ENCODE results near the gene SOAT1.
"Not testable (repeated sequence)": the region's sequence is repeated elsewhere in the genome, so short reads cannot be mapped to it uniquely, and the experiment has no call there.

Gene SOAT1

GRCh38 chr1:179341943-179342547 lies 48.4 kb downstream of the SOAT1 start:
- intact Hi-C loops (cut with DNase I): no loop called here
- DNase-seq: no peak

DNA sequence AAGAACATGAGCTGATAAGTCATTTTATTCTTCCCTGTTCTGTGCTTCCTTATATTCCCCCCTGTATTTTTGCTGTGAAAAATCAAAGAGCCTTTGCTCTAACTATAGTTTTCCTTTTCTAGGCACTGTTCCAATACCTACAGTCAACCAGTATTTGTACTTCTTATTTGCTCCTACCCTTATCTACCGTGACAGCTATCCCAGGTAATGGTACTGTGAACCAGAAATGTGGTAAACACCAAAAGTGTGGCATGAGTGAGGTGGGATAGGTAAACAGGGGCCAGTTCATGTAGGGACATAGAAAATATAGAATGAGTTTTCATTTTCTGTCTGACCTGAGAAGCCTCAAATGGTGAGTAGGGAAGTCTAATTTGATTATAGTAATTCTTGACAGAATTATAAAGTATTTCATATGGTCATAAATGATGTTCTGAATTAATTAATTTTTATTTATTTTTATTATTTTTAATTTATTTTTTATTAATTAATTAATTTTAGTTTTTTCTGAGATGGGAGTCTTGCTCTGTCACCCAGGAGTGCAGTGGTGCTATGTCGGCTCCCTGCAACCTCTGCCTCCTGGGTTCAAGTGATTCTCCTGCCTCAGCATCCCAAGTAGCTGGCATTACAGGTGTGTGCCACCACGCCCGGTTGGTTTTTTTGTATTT lies 49.3 kb downstream of the SOAT1 start:
- intact Hi-C loops (cut with DNase I): no loop called here
- DNase-seq: no peak

DNA sequence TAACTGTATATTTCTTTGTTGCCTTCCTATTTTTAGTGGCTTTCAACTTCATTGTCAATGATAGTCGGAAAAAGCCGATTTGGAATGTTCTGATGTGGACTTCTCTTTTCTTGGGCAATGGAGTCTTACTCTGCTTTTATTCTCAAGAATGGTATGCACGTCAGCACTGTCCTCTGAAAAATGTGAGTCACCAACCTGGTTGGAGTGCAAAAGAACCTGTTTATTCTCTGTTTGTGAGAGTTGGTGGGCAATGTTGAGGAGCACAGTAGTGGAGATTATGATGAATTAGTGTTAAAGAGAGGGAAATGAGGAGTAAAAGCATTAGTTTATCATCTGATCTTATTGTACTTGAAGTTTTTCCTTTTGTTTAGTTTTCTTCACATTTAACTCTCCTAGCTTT lies 57.7 kb downstream of the SOAT1 start:
- intact Hi-C loops (cut with DNase I): no loop called here
- DNase-seq: no peak

DNA sequence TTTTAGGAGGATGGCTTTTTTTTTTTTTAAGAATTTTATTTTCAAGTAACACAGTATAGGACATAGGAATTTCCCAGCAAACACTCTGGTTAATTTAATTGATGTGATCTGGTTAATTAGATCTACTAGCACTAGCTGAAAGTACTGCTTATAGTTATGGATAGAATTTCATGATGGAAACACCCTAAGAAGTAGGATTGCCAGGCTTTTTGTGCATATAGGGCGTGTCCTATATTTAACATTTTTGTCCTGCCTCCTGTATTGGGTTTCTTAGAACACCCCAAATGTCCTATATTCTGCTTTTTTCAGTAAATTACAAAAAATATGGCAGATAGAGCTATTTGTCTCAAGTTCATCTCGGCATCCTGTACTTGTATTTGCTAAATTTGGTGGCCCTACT lies 58.6 kb downstream of the SOAT1 start:
- intact Hi-C loops (cut with DNase I): no loop called here
- DNase-seq: no peak

DNA sequence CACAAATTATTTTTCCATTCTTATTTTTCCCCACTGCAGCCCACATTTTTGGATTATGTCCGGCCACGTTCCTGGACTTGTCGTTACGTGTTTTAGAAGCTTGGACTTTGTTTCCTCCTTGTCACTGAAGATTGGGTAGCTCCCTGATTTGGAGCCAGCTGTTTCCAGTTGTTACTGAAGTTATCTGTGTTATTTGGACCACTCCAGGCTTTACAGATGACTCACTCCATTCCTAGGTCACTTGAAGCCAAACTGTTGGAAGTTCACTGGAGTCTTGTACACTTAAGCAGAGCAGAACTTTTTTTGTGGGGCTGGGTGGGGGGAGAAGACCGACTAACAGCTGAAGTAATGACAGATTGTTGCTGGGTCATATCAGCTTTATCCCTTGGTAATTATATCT lies 59.9 kb downstream of the SOAT1 start:
- DNase-seq: no peak
- intact Hi-C loops (cut with DNase I): no loop called here

DNA sequence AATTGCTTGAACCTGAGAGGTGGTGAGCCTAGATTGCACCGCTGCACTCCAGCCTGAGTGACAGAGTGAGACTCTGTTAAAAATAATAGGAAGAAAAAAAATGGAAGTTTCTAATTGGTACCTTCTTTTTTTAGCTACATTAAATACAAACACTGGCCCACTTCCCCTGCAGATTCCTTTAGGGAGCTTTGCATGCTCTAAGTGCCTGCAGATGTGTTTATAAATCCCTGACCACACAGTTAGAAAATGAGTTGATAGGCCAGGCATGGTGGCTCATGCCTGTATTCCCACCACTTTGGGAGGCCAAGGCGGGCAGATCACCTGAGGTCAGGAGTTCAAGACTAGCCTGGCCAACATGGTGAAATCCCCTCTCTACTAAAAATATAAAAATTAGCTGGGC lies 68.0 kb downstream of the SOAT1 start:
- intact Hi-C loops (cut with DNase I): loop anchor here (5.0 kb wide), 1 partner anchor 69 kb away; the partner anchor contains the start of gene SOAT1
- DNase-seq: peak in 1 of 10 donors; percentile 28

DNA sequence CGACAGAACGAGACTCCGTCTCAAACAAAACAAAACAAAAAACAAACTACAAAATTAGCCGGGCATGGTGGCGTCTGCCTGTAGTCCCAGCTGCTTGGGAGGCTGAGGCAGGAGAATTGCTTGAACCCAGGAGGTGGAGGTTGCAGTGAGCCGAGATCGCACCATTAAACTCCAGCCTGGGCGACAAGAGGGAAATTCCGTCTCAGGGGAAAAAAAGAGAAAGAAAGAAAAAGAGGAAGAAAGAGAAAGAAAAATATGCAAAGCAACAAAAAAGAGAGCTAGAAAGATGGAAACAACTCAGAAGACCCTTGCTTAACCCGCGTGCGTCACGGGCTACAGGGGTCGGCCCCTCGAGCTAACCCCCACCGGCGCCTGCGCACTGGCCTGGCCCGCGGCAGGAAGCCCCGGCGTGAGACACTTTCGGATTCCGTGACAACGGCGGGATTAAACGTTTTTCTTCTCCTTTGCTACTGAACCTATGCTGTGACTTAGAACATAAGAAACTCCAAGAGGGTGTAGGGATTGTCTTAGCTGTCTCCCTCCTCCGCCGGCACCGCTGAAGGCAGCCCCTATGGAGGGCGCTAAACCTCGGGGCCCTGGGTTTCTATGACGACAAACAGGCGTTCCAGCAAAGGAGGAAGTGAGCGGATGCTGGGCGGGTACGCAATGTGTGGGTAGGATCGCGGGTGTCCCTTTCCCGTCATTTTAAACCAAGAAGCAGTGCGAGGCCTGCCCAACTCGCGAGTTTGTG lies 71.9 kb downstream of the SOAT1 start, which contains the start of gene AXDND1:
Gene AXDND1, plus strand, starts transcription at position 630 of the 751 bp plus-strand sequence. CDS start 539 bp downstream, outside the sequence.
- DNase-seq: peak; percentile 55 to 95 (median 79)
- intact Hi-C loops (cut with DNase I): loop anchor here (5.0 kb wide), 1 partner anchor 593 kb away; no protein-coding TSS in a partner anchor

DNA sequence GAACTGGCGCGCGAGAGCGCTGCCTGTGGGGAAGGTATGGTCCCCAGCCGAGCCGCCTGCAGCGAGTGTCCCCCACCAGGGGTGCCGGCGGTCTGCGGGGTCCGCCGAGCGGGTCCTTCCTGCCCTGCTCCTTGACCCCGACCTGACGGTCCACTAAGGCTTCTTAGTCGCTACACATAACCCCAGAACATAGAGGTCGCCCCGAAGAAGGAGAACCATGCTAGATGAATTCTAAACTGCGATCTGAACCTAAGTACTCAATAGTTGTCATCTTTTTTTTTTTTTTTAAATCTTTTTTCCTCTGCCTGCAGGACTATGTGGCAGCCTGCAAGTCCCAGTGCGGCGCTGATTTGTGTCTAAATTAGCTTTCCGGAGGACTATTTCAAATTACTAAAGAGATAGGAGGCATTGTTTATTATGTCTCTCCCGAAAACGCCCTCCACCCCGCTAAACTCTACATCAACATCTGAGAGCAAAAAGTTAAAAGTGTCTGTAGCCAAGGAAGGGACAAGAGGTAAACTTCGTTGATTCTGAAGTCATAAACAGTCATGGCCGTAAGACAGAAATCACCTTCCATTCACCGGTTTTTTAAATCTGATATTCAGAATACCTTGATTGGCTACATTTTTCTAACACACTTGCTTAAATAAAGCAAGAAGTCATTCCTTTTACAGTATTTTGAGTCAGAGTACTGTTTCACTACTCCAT lies 72.7 kb downstream of the SOAT1 start:
- intact Hi-C loops (cut with DNase I): loop anchor here (5.0 kb wide), 1 partner anchor 594 kb away; no protein-coding TSS in a partner anchor
- DNase-seq: peak in 1 of 10 donors; percentile 7

- peak in 2 of 10 donors; percentile 12 to 69 for DNase-seq
- intact Hi-C loops (cut with DNase I): loop anchor here (1.0 to 5.0 kb wide), 3 partner anchors 118 to 598 kb away; no protein-coding TSS in a partner anchor
Measured at GRCh38 chr1:179369751-179370341, 76.2 kb downstream of the SOAT1 start.

GRCh38 chr1:179372160-179372559 lies 78.6 kb downstream of the SOAT1 start:
- no peak for DNase-seq
- intact Hi-C loops (cut with DNase I): loop anchor here (5.0 kb wide), 1 partner anchor 120 kb away; no protein-coding TSS in a partner anchor

DNA sequence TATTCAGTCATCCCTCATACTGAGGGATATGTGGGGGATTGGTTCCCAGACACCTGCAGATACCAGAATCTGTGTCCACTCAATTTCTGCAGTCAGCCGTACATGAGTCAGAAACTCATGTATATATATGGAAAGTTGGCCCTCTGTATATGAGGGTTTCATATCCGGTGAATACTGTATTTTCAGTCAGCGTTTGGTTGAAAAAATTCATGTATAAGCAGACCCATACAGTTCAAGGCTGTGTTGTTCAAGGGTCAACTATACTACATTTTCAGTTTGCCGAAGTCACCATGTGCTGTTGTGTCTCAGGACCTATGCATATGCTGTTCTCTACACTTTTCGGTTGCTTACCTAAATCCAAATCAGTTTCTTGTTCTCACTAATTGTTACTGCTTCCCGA lies 82.6 kb downstream of the SOAT1 start:
- no peak for DNase-seq
- intact Hi-C loops (cut with DNase I): no loop called here

- no peak for DNase-seq
- intact Hi-C loops (cut with DNase I): no loop called here
Measured at GRCh38 chr1:179380299-179380698, 86.7 kb downstream of the SOAT1 start.

- intact Hi-C loops (cut with DNase I): no loop called here
- no peak for DNase-seq
Measured at GRCh38 chr1:179384027-179384426, 90.4 kb downstream of the SOAT1 start.

- intact Hi-C loops (cut with DNase I): no loop called here
- no peak for DNase-seq
Measured at GRCh38 chr1:179385510-179385909, 91.9 kb downstream of the SOAT1 start.

DNA sequence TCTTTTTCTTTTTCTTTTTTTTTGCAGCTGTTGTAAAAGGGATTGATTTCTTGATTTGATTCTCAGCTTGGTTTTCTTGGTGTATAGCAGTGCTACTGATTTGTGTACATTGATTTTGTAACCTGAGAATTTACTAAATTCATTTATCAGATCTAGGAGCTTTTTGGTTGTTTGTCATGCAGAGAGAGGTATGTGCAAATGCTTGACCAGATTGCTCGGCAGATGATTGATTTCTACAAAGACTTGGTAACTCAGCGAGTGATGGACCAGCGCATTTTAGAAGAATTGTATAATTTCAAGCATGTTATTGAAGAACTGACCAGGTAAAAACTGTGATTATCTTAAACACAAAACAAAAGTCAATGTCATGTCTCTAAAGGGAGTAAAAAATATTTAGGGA lies 100.1 kb downstream of the SOAT1 start:
- DNase-seq: no peak
- intact Hi-C loops (cut with DNase I): no loop called here

DNA sequence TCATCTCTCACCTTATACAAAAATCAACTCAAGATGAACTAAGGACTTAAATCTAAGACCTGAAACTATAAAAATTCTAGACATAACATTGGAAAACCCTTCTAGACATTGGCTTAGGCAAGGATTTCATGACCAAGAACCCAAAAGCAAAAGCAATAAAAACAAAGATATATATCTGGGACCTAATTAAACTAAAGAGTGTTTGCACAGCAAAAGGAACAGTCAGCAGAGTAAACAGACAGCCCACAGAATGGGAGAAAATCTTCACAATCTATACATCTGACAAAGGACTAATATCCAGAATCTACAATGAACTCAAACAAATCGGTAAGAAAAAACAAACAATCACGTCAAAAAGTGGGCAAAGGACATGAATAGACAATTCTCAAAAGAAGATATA lies 105.8 kb downstream of the SOAT1 start:
- intact Hi-C loops (cut with DNase I); DNase-seq: not testable (repeated sequence)

Data from posterior cingulate gyrus (tissue), 11 donors.